Colon (tissue), 2 donors: ENCODE data around the gene NDUFA13.

Source experiments
- FAIRE-seq: peaks from 2 replicates; lab custom pipeline; 2012; peaks lifted over from hg19 to GRCh38; lab: Jason Lieb, UNC
- donor health status: control.
- donor health status: control.

The NDUFA13 gene

GRCh38 chr19:19571071-19571786, 55.2 kb downstream of the NDUFA13 start:
- FAIRE-seq = no peak

DNA sequence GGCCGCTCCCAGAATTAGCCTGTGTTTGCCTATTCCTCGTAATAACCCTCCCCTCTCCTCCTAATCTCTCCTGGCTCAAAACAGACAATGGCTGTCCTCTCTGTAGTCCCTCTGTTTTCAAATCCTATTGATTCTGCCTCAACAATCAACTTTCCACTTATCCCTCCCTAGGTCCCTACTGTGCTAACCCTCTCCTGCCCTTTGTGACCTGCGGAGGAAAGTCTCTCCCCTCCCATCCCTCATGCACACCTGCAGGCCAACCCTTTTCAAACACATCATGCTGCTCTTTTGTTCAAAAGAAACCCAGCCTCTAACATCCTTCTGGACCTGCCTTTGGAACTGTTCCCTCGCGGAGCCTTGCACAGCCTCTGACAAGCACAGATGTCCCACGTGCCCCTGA, 59.4 kb downstream of the NDUFA13 start:
- FAIRE-seq = no peak
